ENCODE measurements around the gene RALGAPA1.

Gene RALGAPA1

DNA sequence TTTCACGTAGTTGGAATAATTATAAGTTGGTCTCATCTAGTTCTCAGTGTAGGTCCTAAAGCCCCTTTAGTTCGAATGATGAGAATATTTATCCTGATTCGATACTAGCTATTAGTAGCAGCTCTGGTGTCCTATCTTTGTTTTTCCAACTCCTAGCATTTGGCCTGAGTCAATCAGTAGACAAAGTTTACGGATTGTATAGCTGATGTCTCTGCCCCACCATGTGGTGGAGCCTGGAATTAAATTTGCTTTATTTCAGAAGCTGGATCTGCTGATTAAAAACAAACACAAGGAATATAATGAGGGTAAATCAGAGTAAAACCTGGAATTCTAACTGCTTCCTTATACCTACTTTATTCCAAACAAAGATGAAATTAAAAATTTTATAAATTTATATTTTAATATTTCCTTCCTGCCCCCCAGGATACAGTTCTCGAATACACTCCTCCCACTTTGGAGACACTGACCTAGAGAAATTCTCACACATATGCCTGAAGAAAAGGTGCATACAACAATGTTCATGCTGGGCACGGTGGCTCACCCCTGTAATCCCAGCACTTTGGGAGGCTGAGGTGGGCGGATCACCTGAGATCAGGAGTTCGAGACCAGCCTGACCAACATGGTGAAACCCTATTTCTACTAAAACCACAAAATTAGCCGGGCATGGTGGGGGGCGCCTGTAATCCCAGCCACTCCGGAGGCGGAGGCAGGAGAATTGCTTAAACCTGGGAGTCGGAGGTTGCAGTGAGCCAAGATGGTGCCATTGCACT lies 9.4 kb upstream of the RALGAPA1 start:
- TF ChIP-seq EZH2 (IDR thresholded peaks at IDR 0.05; ENCODE audit: borderline replicate concordance, low read length) (no peak), CTCF (IDR thresholded peaks at IDR 0.05; ENCODE audit: low read length) (peak; percentile 66)
- no peak overlapping the region for H3K4me3 ChIP-seq (ENCODE audit: low read depth, low read length, poor library complexity, severe bottlenecking)
- no peak overlapping the region for H2AFZ ChIP-seq (ENCODE audit: low read length)
- no peaks in the 10 kb centered on the region for H3K36me3 ChIP-seq (ENCODE audit: insufficient read depth, low read length)
- no peak overlapping the region for H3K27ac ChIP-seq (ENCODE audit: low read depth, low read length, poor library complexity, severe bottlenecking)
- H3K4me1 ChIP-seq (ENCODE audit: insufficient read depth, low read length, severe bottlenecking): no peaks in the 10 kb centered on the region
- no peaks in the 10 kb centered on the region for H4K20me1 ChIP-seq (ENCODE audit: insufficient read depth, low read length)
- no peaks in the 10 kb centered on the region for H3K27me3 ChIP-seq (ENCODE audit: insufficient read depth, low read length)
- no peaks in the 10 kb centered on the region for H3F3A ChIP-seq (ENCODE audit: insufficient read depth, low read length)
- no peak overlapping the region for H3K4me2 ChIP-seq (ENCODE audit: low read length)
- H3K9me3 ChIP-seq (ENCODE audit: low read length): no peaks in the 10 kb centered on the region
- H3K9ac ChIP-seq (ENCODE audit: low read length): no peak overlapping the region
- H3K79me2 ChIP-seq (ENCODE audit: insufficient read depth, low read length): no peaks in the 10 kb centered on the region
- no peaks in the 10 kb centered on the region for H3K9me2 ChIP-seq (ENCODE audit: low read depth, low read length)

DNA sequence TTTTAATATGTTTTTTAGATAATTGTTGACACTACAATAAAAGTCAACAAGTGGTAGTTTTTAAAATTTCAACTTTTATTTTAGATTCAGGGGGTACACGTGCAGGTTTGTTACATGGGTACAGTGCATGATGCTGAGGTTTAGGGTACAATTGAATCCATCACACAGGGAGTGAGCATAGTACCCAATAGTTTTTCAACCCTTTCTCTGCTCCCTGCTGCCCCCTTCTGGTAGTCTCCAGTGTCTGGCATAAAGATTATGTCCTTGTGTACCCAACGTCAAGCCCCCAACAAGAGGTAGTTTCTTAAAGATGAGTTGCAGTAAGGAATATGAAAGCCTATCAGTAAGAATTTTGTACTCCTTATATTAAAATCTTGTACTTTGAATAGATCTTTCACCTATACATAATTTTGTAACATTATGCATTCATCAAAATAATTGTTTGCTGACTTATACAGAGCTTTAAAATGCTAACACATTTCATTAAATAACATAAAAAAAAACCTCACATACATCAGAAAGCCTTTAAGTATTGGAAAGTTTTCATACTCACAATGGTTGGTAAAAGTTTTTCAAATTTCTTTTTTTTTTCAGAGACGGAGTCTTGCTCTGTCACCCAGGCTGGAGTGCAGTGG lies 5.4 kb upstream of the RALGAPA1 start:
- Histone ChIP-seq H2AFZ (ENCODE audit: low read length) (no peak overlapping the region), H4K20me1 (ENCODE audit: insufficient read depth, low read length) (no peaks in the 10 kb centered on the region), H3F3A (ENCODE audit: insufficient read depth, low read length) (no peaks in the 10 kb centered on the region), H3K4me1 (ENCODE audit: insufficient read depth, low read length, severe bottlenecking) (no peaks in the 10 kb centered on the region), H3K9ac (ENCODE audit: low read length) (no peak overlapping the region), H3K27ac (ENCODE audit: low read depth, low read length, poor library complexity, severe bottlenecking) (no peak overlapping the region), H3K9me2 (ENCODE audit: low read depth, low read length) (no peaks in the 10 kb centered on the region), H3K4me2 (ENCODE audit: low read length) (no peak overlapping the region), H3K36me3 (ENCODE audit: insufficient read depth, low read length) (no peaks in the 10 kb centered on the region), H3K4me3 (ENCODE audit: low read depth, low read length, poor library complexity, severe bottlenecking) (no peak overlapping the region), H3K27me3 (ENCODE audit: insufficient read depth, low read length) (no peaks in the 10 kb centered on the region), H3K9me3 (ENCODE audit: low read length) (no peaks in the 10 kb centered on the region), H3K79me2 (ENCODE audit: insufficient read depth, low read length) (no peaks in the 10 kb centered on the region)
- peak; percentile 77 for TF ChIP-seq CTCF (IDR thresholded peaks at IDR 0.05; ENCODE audit: low read length)
- TF ChIP-seq EZH2 (IDR thresholded peaks at IDR 0.05; ENCODE audit: borderline replicate concordance, low read length): no peak

- Histone ChIP-seq H3K9me2 (ENCODE audit: low read depth, low read length) (no peaks in the 10 kb centered on the region), H3K9me3 (ENCODE audit: low read length) (no peaks in the 10 kb centered on the region), H3K27me3 (ENCODE audit: insufficient read depth, low read length) (no peaks in the 10 kb centered on the region), H3K79me2 (ENCODE audit: insufficient read depth, low read length) (peaks cover 17% of the 10 kb centered on the region; the same call in 1 of the 2 replicates), H3K9ac (ENCODE audit: low read length) (no peak overlapping the region), H2AFZ (ENCODE audit: low read length) (no peak overlapping the region), H3K4me3 (ENCODE audit: low read depth, low read length, poor library complexity, severe bottlenecking) (no peak overlapping the region), H4K20me1 (ENCODE audit: insufficient read depth, low read length) (no peaks in the 10 kb centered on the region), H3K36me3 (ENCODE audit: insufficient read depth, low read length) (no peaks in the 10 kb centered on the region), H3K4me2 (ENCODE audit: low read length) (no peak overlapping the region), H3K4me1 (ENCODE audit: insufficient read depth, low read length, severe bottlenecking) (peaks cover 18% of the 10 kb centered on the region), H3K27ac (ENCODE audit: low read depth, low read length, poor library complexity, severe bottlenecking) (no peak overlapping the region), H3F3A (ENCODE audit: insufficient read depth, low read length) (no peaks in the 10 kb centered on the region)
- TF ChIP-seq EZH2 (IDR thresholded peaks at IDR 0.05; ENCODE audit: borderline replicate concordance, low read length) (no peak), CTCF (IDR thresholded peaks at IDR 0.05; ENCODE audit: low read length) (no peak)
These were observed 1.9 kb upstream of the RALGAPA1 start for GRCh38 chr14:35810963-35811362.
